ENCODE measurements around the gene CAPN3.
"Not testable (repeated sequence)": the region's sequence is repeated elsewhere in the genome, so short reads cannot be mapped to it uniquely, and the experiment has no call there.

Gene CAPN3

GRCh38 chr15:42359249-42359648, at the start of gene CAPN3:
Gene CAPN3, plus strand, starts transcription at chr15:42359501. Its CDS starts 305 bp downstream, at chr15:42359806.
- no peak for DNase-seq (ENCODE audit: low spot score)

- no peak for DNase-seq (ENCODE audit: low spot score)
These were observed 45.8 kb upstream of the CAPN3 start for GRCh38 chr15:42313463-42313862.

- DNase-seq (ENCODE audit: low spot score), result no peak
These were observed 44.5 kb upstream of the CAPN3 start for GRCh38 chr15:42314818-42315217.

GRCh38 chr15:42315521-42315920, 43.8 kb upstream of the CAPN3 start:
- DNase-seq (ENCODE audit: low spot score), result no peak

GRCh38 chr15:42316282-42316805, 43.0 kb upstream of the CAPN3 start:
- DNase-seq (ENCODE audit: low spot score), result not testable (repeated sequence)

GRCh38 chr15:42319206-42319605, 40.1 kb upstream of the CAPN3 start:
- DNase-seq (ENCODE audit: low spot score), result no peak

- no peak for DNase-seq (ENCODE audit: low spot score)
These were observed 35.0 kb upstream of the CAPN3 start for GRCh38 chr15:42324308-42324707.

- DNase-seq (ENCODE audit: low spot score), result no peak
These were observed 30.1 kb upstream of the CAPN3 start for GRCh38 chr15:42329161-42329560.

GRCh38 chr15:42329992-42330391, 29.3 kb upstream of the CAPN3 start:
- no peak for DNase-seq (ENCODE audit: low spot score)

- DNase-seq (ENCODE audit: low spot score), result no peak
These were observed 28.1 kb upstream of the CAPN3 start for GRCh38 chr15:42331235-42331634.

GRCh38 chr15:42332331-42332730, 27.0 kb upstream of the CAPN3 start:
- DNase-seq (ENCODE audit: low spot score), result no peak

GRCh38 chr15:42335074-42335473, 24.2 kb upstream of the CAPN3 start:
- no peak for DNase-seq (ENCODE audit: low spot score)

- DNase-seq (ENCODE audit: low spot score), result not testable (repeated sequence)
These were observed 22.7 kb upstream of the CAPN3 start for GRCh38 chr15:42336650-42337049.

- DNase-seq (ENCODE audit: low spot score), result not testable (repeated sequence)
These were observed 22.2 kb upstream of the CAPN3 start for GRCh38 chr15:42337104-42337503.

- no peak for DNase-seq (ENCODE audit: low spot score)
These were observed 20.8 kb upstream of the CAPN3 start for GRCh38 chr15:42338500-42338899.

GRCh38 chr15:42343596-42344232, 15.6 kb upstream of the CAPN3 start:
- no peak for DNase-seq (ENCODE audit: low spot score)

GRCh38 chr15:42344763-42345162, 14.5 kb upstream of the CAPN3 start:
- DNase-seq (ENCODE audit: low spot score), result peak; percentile 60

- DNase-seq (ENCODE audit: low spot score), result no peak
These were observed 13.8 kb upstream of the CAPN3 start for GRCh38 chr15:42345504-42345903.

GRCh38 chr15:42348083-42348482, 11.2 kb upstream of the CAPN3 start:
- peak; percentile 47 for DNase-seq (ENCODE audit: low spot score)

- DNase-seq (ENCODE audit: low spot score), result no peak
These were observed 10.1 kb upstream of the CAPN3 start for GRCh38 chr15:42349186-42349585.

- no peak for DNase-seq (ENCODE audit: low spot score)
These were observed 6.9 kb upstream of the CAPN3 start for GRCh38 chr15:42352401-42352800.

- no peak for DNase-seq (ENCODE audit: low spot score)
These were observed 6.2 kb upstream of the CAPN3 start for GRCh38 chr15:42353061-42353460.

- DNase-seq (ENCODE audit: low spot score), result no peak
These were observed 4.5 kb upstream of the CAPN3 start for GRCh38 chr15:42354824-42355223.

- no peak for DNase-seq (ENCODE audit: low spot score)
These were observed 4.0 kb upstream of the CAPN3 start for GRCh38 chr15:42355291-42355690.

Measured in AG20443 (cell line).